ENCODE measurements around the gene LRMDA. TPM values are rescaled to one million over a fixed set of nuclear protein-coding genes. Genes with fewer than 3 reads are reported as not detected.

LRMDA gene
- polyA plus RNA-seq, 1 donor (not counting 4 experiments of a cell fraction or from before 2014, with no cell fraction given): not detected

GRCh38 chr10:75967491-75967890 lies 536.1 kb downstream of the LRMDA start:
- TF ChIP-seq CTCF (optimal IDR thresholded peaks at IDR 0.05 in 1 of 3, IDR thresholded peaks at IDR 0.05 in 1 of 3, conservative IDR thresholded peaks at IDR 0.05 in 1 of 3; ENCODE audit: extremely low read depth in 1 of 3, insufficient read depth in 2 of 3, low read length in 3 of 3): no peak
- no peak for FAIRE-seq

GRCh38 chr10:75969031-75969430 lies 537.6 kb downstream of the LRMDA start:
- no peaks in the 10 kb centered on the region for H3K79me2 ChIP-seq (ENCODE audit: control insufficient read depth, insufficient read depth, low read length)
- no peaks in the 10 kb centered on the region for H3K9me3 ChIP-seq (ENCODE audit: control insufficient read depth, low read depth, low read length)
- H3K4me2 ChIP-seq (ENCODE audit: control insufficient read depth, extremely low read depth, insufficient read depth, low read depth, low read length): no peak overlapping the region
- H3K4me1 ChIP-seq (ENCODE audit: control insufficient read depth, extremely low read depth, insufficient read depth, low read length): peaks cover 6% of the 10 kb centered on the region
- no peaks in the 10 kb centered on the region for H3K9me1 ChIP-seq (ENCODE audit: control insufficient read depth, extremely low read depth, insufficient read depth, low read length)
- no peaks in the 10 kb centered on the region for H3K36me3 ChIP-seq (ENCODE audit: control insufficient read depth in 2 of 2, extremely low read depth in 1 of 2, insufficient read depth in 2 of 2, low read length in 2 of 2)
- FAIRE-seq (no peak), DNase-seq (ENCODE audit: low read depth, low spot score) (no peak)
- no peak for TF ChIP-seq CTCF (optimal IDR thresholded peaks at IDR 0.05 in 1 of 3, IDR thresholded peaks at IDR 0.05 in 1 of 3, conservative IDR thresholded peaks at IDR 0.05 in 1 of 3; ENCODE audit: extremely low read depth in 1 of 3, insufficient read depth in 2 of 3, low read length in 3 of 3)
- TF ChIP-seq EZH2 (IDR thresholded peaks at IDR 0.05; ENCODE audit: low read length): no peak
- no peaks in the 10 kb centered on the region for H3K27me3 ChIP-seq (ENCODE audit: control insufficient read depth, extremely low read depth, insufficient read depth, low read length)
- no peak overlapping the region for H3K9ac ChIP-seq (ENCODE audit: control insufficient read depth, extremely low read depth, insufficient read depth, low read length)
- no peak overlapping the region for H2AFZ ChIP-seq (ENCODE audit: control insufficient read depth, low read length)
- no peaks in the 10 kb centered on the region for H4K20me1 ChIP-seq (ENCODE audit: control insufficient read depth, extremely low read depth, insufficient read depth, low read length)
- dilution Hi-C loops (cut with MboI; ENCODE audit: extremely low pct_ligation_motif_present, low sequenced_read_pairs): no loop called here
- H3K4me3 ChIP-seq (ENCODE audit: control insufficient read depth in 2 of 3, extremely low read depth in 1 of 3, insufficient read depth in 2 of 3, low read depth in 1 of 3, low read length in 3 of 3): no peak overlapping the region
- H3K27ac ChIP-seq (ENCODE audit: control insufficient read depth, insufficient read depth, low read length): no peak overlapping the region

More at GRCh38 chr10:75967491-75967890, 536.1 kb downstream of the LRMDA start:
- Histone ChIP-seq H4K20me1 (ENCODE audit: control insufficient read depth, extremely low read depth, insufficient read depth, low read length) (no peaks in the 10 kb centered on the region), H3K4me1 (ENCODE audit: control insufficient read depth, extremely low read depth, insufficient read depth, low read length) (no peaks in the 10 kb centered on the region), H2AFZ (ENCODE audit: control insufficient read depth, low read length) (no peak overlapping the region), H3K27ac (ENCODE audit: control insufficient read depth, insufficient read depth, low read length) (no peak overlapping the region), H3K79me2 (ENCODE audit: control insufficient read depth, insufficient read depth, low read length) (no peaks in the 10 kb centered on the region), H3K4me3 (ENCODE audit: control insufficient read depth in 2 of 3, extremely low read depth in 1 of 3, insufficient read depth in 2 of 3, low read depth in 1 of 3, low read length in 3 of 3) (no peak overlapping the region), H3K9me1 (ENCODE audit: control insufficient read depth, extremely low read depth, insufficient read depth, low read length) (no peaks in the 10 kb centered on the region), H3K4me2 (ENCODE audit: control insufficient read depth, extremely low read depth, insufficient read depth, low read depth, low read length) (no peak overlapping the region), H3K27me3 (ENCODE audit: control insufficient read depth, extremely low read depth, insufficient read depth, low read length) (no peaks in the 10 kb centered on the region), H3K9ac (ENCODE audit: control insufficient read depth, extremely low read depth, insufficient read depth, low read length) (no peak overlapping the region), H3K9me3 (ENCODE audit: control insufficient read depth, low read depth, low read length) (no peaks in the 10 kb centered on the region), H3K36me3 (ENCODE audit: control insufficient read depth in 2 of 2, extremely low read depth in 1 of 2, insufficient read depth in 2 of 2, low read length in 2 of 2) (no peaks in the 10 kb centered on the region)
- dilution Hi-C loops (cut with MboI; ENCODE audit: extremely low pct_ligation_motif_present, low sequenced_read_pairs): no loop called here
- no peak for DNase-seq (ENCODE audit: low read depth, low spot score)

Data from keratinocyte (primary cell).